MM.1S (cell line): ENCODE measurements around the gene PDLIM4.

Source experiments
- EZH2 ChIP-seq: fragments of 300-600 bp; sonication (generic); optimal IDR thresholded peaks from 2 replicates; pipeline ENCODE3; 2017; ENCODE audit warnings: low read depth, mild to moderate bottlenecking, antibody characterized with exemption, low read length, mixed read lengths
- EZH2phosphoT487 ChIP-seq: fragments of 300-600 bp; sonication (generic); IDR thresholded peaks from 2 replicates; pipeline ENCODE4 v1.6.1; 2018; ENCODE audit warnings: antibody characterized with exemption, low read length
- TF ChIP-seq, protein P1 (sequence below): fragments of 300-600 bp; sonication (generic); IDR thresholded peaks from 2 replicates; pipeline ENCODE4 v1.5.1; 2016; ENCODE audit warnings: antibody characterized with exemption, low read length, mixed read lengths

DNA sequence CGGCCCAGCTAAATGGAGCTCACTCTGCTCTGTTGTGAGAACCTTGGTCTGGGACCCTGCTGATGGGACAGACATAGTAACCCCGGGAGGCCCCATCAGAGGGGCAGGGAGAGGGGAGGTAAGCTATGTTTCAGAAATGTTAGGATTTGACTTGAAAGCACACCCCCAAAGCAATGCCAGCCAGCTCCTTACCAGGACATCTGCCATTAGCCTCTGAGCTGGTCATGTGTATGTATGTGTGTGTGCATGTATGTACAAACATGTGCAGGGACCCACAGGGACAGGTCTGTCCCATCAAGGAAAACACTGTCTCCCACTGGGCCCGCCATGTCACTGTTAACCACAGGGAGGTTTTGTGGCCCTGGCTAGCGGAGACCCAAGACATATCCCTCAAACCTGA lies 51.2 kb downstream of the PDLIM4 start:
- TF ChIP-seq EZH2, result no peak
- TF ChIP-seq, protein P1, sequence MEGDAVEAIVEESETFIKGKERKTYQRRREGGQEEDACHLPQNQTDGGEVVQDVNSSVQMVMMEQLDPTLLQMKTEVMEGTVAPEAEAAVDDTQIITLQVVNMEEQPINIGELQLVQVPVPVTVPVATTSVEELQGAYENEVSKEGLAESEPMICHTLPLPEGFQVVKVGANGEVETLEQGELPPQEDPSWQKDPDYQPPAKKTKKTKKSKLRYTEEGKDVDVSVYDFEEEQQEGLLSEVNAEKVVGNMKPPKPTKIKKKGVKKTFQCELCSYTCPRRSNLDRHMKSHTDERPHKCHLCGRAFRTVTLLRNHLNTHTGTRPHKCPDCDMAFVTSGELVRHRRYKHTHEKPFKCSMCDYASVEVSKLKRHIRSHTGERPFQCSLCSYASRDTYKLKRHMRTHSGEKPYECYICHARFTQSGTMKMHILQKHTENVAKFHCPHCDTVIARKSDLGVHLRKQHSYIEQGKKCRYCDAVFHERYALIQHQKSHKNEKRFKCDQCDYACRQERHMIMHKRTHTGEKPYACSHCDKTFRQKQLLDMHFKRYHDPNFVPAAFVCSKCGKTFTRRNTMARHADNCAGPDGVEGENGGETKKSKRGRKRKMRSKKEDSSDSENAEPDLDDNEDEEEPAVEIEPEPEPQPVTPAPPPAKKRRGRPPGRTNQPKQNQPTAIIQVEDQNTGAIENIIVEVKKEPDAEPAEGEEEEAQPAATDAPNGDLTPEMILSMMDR, result no peak
- TF ChIP-seq EZH2phosphoT487, result no peak
